ENCODE measurements around the gene MRPS9. TPM values are rescaled to one million over a fixed set of nuclear protein-coding genes. Genes with fewer than 3 reads are reported as not detected.

MRPS9 gene
- total RNA-seq, 1 donor from 2014 or later: 42.3 TPM

DNA sequence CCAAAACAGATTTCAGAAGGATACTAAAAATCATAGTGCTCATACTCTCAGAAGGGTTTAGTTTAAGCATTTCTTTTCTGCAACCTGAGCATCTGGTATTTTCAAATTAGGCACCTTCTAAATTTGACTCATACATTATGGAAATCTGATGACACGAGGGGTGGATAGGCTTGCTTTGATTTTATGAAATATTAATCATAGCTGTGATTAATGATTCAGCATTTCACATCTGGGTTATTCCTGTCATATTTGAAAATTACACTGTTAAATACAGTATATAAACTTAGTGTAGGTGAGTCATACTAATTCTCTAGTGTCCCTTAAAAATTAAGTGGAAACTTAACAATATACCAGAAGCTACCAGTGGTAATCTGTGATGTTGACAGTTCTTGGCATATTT lies 47.7 kb downstream of the MRPS9 start:
- no peaks in the 10 kb centered on the region for H3K27me3 Mint-ChIP-seq
- H3K36me3 Mint-ChIP-seq (ENCODE audit: insufficient read depth): peaks cover 1% of the 10 kb centered on the region
- no peaks in the 10 kb centered on the region for H3K9me3 Mint-ChIP-seq (ENCODE audit: low read depth)
- TF ChIP-seq, protein P1, sequence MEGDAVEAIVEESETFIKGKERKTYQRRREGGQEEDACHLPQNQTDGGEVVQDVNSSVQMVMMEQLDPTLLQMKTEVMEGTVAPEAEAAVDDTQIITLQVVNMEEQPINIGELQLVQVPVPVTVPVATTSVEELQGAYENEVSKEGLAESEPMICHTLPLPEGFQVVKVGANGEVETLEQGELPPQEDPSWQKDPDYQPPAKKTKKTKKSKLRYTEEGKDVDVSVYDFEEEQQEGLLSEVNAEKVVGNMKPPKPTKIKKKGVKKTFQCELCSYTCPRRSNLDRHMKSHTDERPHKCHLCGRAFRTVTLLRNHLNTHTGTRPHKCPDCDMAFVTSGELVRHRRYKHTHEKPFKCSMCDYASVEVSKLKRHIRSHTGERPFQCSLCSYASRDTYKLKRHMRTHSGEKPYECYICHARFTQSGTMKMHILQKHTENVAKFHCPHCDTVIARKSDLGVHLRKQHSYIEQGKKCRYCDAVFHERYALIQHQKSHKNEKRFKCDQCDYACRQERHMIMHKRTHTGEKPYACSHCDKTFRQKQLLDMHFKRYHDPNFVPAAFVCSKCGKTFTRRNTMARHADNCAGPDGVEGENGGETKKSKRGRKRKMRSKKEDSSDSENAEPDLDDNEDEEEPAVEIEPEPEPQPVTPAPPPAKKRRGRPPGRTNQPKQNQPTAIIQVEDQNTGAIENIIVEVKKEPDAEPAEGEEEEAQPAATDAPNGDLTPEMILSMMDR (IDR thresholded peaks at IDR 0.05; ENCODE audit: unreplicated experiment): no peak
- peaks cover 8% of the 10 kb centered on the region for H3K4me1 Mint-ChIP-seq (ENCODE audit: low read depth)
- no peak overlapping the region for H3K4me3 Mint-ChIP-seq (ENCODE audit: low read depth)
- no peak overlapping the region for H3K27ac Mint-ChIP-seq
- DNase-seq (ENCODE audit: low spot score, unreplicated experiment): no peak

DNA sequence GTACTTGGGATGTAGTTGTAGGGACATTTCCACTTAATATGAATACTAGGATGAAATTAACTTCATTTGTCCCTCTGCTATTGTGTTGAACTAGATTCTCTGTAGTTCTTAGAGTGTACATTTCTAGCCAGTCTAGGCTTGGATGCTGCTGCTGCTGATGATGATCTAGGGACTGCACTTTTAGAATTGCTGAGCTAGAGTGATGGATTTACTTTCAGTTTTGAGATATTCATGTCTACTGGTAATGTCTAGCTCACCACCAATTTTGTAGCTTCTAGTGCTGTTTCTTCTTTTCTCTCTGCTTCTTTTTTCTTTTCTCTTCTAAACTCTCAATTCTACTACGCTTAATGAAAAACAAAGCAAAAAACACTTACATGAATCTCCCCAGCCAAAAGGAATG lies 49.4 kb downstream of the MRPS9 start:
- Mint-ChIP-seq H3K4me3 (ENCODE audit: low read depth) (no peak overlapping the region), H3K27ac (no peak overlapping the region), H3K4me1 (ENCODE audit: low read depth) (no peaks in the 10 kb centered on the region), H3K9me3 (ENCODE audit: low read depth) (no peaks in the 10 kb centered on the region), H3K27me3 (no peaks in the 10 kb centered on the region), H3K36me3 (ENCODE audit: insufficient read depth) (peaks cover 1% of the 10 kb centered on the region)
- no peak for DNase-seq (ENCODE audit: low spot score, unreplicated experiment)
- TF ChIP-seq, protein P1 (IDR thresholded peaks at IDR 0.05; ENCODE audit: unreplicated experiment): no peak

DNA sequence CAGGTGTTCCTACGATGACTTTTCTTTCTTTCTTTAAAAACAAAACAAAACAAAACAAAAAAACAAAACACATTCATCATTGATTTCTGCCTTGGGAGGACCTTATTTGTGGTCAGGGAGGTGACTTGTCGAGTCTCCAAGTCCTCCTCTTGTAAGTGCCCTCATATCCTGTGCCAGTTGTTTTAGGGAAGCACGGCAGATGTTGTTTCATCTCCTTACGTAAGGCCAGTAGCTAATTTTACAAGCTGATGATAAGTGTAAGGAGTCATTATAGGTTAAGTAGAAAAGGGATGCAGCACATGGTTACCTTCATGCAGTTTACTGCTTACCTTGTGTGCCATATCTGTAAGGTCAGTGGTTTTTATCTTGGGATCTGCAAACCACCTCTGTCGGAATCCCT lies 52.2 kb downstream of the MRPS9 start:
- H3K27ac Mint-ChIP-seq: no peak overlapping the region
- H3K4me1 Mint-ChIP-seq (ENCODE audit: low read depth): no peaks in the 10 kb centered on the region
- no peaks in the 10 kb centered on the region for H3K9me3 Mint-ChIP-seq (ENCODE audit: low read depth)
- H3K4me3 Mint-ChIP-seq (ENCODE audit: low read depth): no peak overlapping the region
- TF ChIP-seq, protein P1 (IDR thresholded peaks at IDR 0.05; ENCODE audit: unreplicated experiment): no peak
- H3K36me3 Mint-ChIP-seq (ENCODE audit: insufficient read depth): peaks cover 1% of the 10 kb centered on the region
- H3K27me3 Mint-ChIP-seq: no peaks in the 10 kb centered on the region
- no peak for DNase-seq (ENCODE audit: low spot score, unreplicated experiment)

DNA sequence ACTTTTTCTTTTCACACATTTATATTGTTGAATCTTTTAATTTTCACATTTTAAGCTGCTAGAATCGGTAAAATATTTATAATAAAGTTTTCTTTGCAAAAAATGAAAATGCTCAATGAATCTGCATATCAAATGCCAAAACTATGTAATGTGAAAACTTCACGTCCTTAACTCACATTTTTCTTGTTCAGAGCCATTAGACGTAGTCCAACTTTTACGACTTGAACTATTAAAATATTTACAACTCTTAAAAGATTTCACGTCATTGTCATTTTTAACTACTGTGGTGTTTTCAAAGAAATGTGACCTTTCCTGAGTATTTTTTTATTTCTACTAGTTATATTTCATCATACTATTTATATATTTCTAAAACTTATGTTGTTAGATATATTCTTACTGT lies 54.9 kb downstream of the MRPS9 start:
- no peak overlapping the region for H3K4me3 Mint-ChIP-seq (ENCODE audit: low read depth)
- H3K27me3 Mint-ChIP-seq: no peaks in the 10 kb centered on the region
- H3K4me1 Mint-ChIP-seq (ENCODE audit: low read depth): no peaks in the 10 kb centered on the region
- no peak overlapping the region for H3K27ac Mint-ChIP-seq
- TF ChIP-seq, protein P1 (IDR thresholded peaks at IDR 0.05; ENCODE audit: unreplicated experiment): no peak
- H3K36me3 Mint-ChIP-seq (ENCODE audit: insufficient read depth): peaks cover 2% of the 10 kb centered on the region
- no peaks in the 10 kb centered on the region for H3K9me3 Mint-ChIP-seq (ENCODE audit: low read depth)
- no peak for DNase-seq (ENCODE audit: low spot score, unreplicated experiment)

DNA sequence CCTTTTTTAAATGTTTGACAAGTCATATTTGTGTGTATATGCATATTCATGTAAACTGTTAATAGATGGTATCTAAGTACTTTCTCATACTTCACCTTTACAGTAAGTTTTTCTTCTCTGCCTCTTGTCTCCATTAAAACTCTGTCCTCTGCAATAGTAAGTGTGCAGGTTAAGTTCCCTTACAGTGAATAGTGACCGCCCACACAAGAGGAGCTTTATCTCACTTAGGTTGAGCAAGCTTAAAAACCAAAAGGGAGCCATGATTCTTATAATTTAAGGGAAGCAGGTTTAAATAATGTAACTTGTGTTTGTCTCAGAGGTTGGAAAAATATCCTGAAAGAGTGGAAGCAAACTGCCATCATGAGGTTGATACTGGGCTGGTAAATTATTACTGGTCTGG lies 61.3 kb downstream of the MRPS9 start:
- TF ChIP-seq, protein P1 (IDR thresholded peaks at IDR 0.05; ENCODE audit: unreplicated experiment): no peak
- Mint-ChIP-seq H3K4me1 (ENCODE audit: low read depth) (peaks cover 4% of the 10 kb centered on the region), H3K27me3 (no peaks in the 10 kb centered on the region), H3K9me3 (ENCODE audit: low read depth) (no peaks in the 10 kb centered on the region), H3K4me3 (ENCODE audit: low read depth) (no peak overlapping the region), H3K36me3 (ENCODE audit: insufficient read depth) (peaks cover 18% of the 10 kb centered on the region), H3K27ac (no peak overlapping the region)
- no peak for DNase-seq (ENCODE audit: low spot score, unreplicated experiment)

Measured in progenitor cell of endocrine pancreas (in vitro differentiated cells).